ENCODE measurements around the gene RBFOX1. TPM values are rescaled to one million over a fixed set of nuclear protein-coding genes. Genes with fewer than 3 reads are reported as not detected.

Gene RBFOX1
- total RNA-seq, 4 donors from 2014 or later: not detected

DNA sequence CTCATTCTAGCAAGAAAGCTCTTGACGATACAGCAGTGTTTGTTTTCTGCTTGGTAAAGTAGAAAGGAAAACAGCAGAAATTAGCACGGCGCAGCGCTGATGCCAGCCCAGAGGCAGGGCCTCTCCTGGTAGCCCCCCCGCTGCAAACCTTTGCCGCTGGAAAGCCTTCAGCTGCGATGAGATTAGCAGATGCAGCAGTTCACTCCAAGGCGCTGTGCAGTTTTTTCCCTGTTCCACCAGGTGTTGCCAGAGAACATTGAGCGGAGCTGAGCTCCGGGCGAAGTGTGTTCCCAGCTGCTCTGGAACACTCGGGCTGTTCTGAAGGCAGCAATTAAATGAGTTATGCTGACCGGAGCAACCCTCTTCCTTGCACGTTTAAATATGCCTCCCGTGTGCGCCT lies 72.5 kb downstream of the RBFOX1 start:
- peaks cover 0 to 5% (median 0%) of the 10 kb centered on the region in 4 donors for H3K9me3 ChIP-seq
- DNase-seq (ENCODE audit: extremely low spot score): no peak
- H3K4me3 ChIP-seq: no peak overlapping the region
- peaks cover 0 to 39% (median 0%) of the 10 kb centered on the region in 4 donors for H3K27me3 ChIP-seq
- 39% methylated on average over 16 of the region's 16 CpGs for WGBS
- no peak overlapping the region for H3K27ac ChIP-seq (replicated peaks in 1 of 4)
- no peak for TF ChIP-seq EP300 (IDR thresholded peaks at IDR 0.05)
- no peak for TF ChIP-seq POLR2A (IDR thresholded peaks at IDR 0.05; ENCODE audit: low read depth)
- TF ChIP-seq, protein P1, sequence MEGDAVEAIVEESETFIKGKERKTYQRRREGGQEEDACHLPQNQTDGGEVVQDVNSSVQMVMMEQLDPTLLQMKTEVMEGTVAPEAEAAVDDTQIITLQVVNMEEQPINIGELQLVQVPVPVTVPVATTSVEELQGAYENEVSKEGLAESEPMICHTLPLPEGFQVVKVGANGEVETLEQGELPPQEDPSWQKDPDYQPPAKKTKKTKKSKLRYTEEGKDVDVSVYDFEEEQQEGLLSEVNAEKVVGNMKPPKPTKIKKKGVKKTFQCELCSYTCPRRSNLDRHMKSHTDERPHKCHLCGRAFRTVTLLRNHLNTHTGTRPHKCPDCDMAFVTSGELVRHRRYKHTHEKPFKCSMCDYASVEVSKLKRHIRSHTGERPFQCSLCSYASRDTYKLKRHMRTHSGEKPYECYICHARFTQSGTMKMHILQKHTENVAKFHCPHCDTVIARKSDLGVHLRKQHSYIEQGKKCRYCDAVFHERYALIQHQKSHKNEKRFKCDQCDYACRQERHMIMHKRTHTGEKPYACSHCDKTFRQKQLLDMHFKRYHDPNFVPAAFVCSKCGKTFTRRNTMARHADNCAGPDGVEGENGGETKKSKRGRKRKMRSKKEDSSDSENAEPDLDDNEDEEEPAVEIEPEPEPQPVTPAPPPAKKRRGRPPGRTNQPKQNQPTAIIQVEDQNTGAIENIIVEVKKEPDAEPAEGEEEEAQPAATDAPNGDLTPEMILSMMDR (IDR thresholded peaks at IDR 0.05): no peak
- no peak for TF ChIP-seq POLR2AphosphoS5 (IDR thresholded peaks at IDR 0.05)
- no peaks in the 10 kb centered on the region for H3K36me3 ChIP-seq
- no peaks in the 10 kb centered on the region for H3K4me1 ChIP-seq
- intact Hi-C loops (cut with DNase I): no loop called here

DNA sequence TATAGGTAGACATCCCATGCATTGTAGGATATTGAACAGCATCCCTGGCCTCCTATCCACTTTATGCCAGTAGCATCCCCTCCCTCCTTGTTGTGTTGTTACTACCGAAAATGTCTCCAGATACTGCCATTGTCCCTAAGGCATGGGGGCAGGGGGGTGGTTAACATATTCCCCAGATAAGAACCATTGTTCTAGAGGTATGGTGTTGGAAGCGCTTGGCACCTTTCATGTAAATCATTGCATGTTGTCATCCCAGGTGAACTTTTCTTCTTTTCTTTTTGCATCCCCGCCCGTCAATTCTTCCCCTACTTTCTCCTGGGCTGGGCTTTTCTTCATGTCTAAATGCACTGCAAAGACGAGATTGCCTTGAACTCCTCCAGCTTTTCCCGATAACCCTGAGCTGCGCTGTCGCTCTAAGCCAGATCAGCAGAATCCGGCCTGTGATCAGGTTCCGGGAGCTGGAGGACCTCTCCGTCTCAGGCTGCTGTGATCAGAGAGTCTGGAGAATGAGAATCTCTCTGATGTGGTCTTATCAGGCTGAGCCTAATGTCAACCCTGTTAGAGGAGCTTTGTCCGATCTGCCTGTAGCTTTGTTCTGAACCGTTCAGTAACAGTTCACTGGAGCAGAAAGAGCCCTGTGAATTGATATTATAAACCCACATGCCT lies 76.2 kb downstream of the RBFOX1 start:
- no peaks in the 10 kb centered on the region for H3K36me3 ChIP-seq
- intact Hi-C loops (cut with DNase I): no loop called here
- 70% methylated on average over 13 of the region's 13 CpGs for WGBS
- H3K9me3 ChIP-seq: peaks cover 0 to 5% (median 0%) of the 10 kb centered on the region in 4 donors
- no peak overlapping the region for H3K4me3 ChIP-seq
- no peak for TF ChIP-seq POLR2AphosphoS5 (IDR thresholded peaks at IDR 0.05)
- TF ChIP-seq, protein P1 (IDR thresholded peaks at IDR 0.05): no peak
- TF ChIP-seq POLR2A (IDR thresholded peaks at IDR 0.05; ENCODE audit: low read depth): no peak
- no peak for TF ChIP-seq EP300 (IDR thresholded peaks at IDR 0.05)
- no peak for DNase-seq (ENCODE audit: extremely low spot score)
- no peak overlapping the region for H3K27ac ChIP-seq (replicated peaks in 1 of 4)
- peaks cover 0 to 39% (median 0%) of the 10 kb centered on the region in 4 donors for H3K27me3 ChIP-seq
- H3K4me1 ChIP-seq: no peaks in the 10 kb centered on the region

DNA sequence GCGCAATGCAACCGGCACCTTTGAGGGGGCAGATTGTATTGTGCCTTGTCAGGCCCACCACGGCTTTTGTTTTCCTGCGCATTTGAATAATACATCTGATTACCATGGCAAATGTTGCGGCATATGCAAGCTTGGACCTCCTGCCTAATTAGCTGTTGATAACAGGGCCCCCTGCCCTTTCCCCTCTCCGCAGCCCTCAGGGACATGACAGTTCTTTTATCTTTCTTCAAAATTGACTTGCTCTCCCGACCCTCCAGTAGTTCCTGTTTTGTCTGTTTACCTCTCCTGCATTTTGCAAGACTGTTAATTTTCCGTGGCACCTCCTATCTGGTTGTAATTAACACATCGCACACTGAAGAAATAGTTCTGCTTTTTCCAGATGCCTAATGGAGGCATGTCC lies 86.8 kb downstream of the RBFOX1 start:
- Histone ChIP-seq H3K4me1 (no peaks in the 10 kb centered on the region), H3K27me3 (no peaks in the 10 kb centered on the region), H3K9me3 (no peaks in the 10 kb centered on the region), H3K36me3 (no peaks in the 10 kb centered on the region), H3K4me3 (no peak overlapping the region), H3K27ac (replicated peaks in 1 of 4) (no peak overlapping the region)
- DNase-seq (ENCODE audit: extremely low spot score): no peak
- WGBS: 43% methylated on average over 9 of the region's 9 CpGs
- TF ChIP-seq POLR2AphosphoS5 (IDR thresholded peaks at IDR 0.05) (no peak), EP300 (IDR thresholded peaks at IDR 0.05) (no peak), POLR2A (IDR thresholded peaks at IDR 0.05; ENCODE audit: low read depth) (no peak)
- TF ChIP-seq, protein P1 (IDR thresholded peaks at IDR 0.05): no peak
- intact Hi-C loops (cut with DNase I): no loop called here

DNA sequence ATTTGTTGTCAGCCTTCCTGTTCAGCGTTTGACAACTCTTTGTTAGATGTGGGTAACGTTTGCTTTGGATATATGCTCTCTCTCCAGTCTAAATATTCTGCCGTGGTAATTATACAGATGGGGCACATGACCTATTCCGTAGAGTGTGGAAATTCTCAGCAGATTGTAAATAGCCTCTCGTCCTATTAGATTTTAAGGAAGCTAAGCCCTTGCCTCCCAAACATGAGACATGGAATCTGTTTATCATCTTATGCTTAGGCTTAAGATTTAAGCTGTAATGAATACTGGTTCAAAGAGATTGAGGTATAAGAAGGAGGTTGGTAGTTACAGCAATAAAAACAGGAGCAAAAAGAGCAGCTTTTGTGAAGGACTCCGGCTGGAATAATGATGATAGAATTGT lies 87.4 kb downstream of the RBFOX1 start:
- no peaks in the 10 kb centered on the region for H3K9me3 ChIP-seq
- H3K4me3 ChIP-seq: no peak overlapping the region
- 12% methylated on average over 6 of the region's 6 CpGs for WGBS
- no peaks in the 10 kb centered on the region for H3K36me3 ChIP-seq
- H3K27me3 ChIP-seq: no peaks in the 10 kb centered on the region
- intact Hi-C loops (cut with DNase I): no loop called here
- no peak overlapping the region for H3K27ac ChIP-seq (replicated peaks in 1 of 4)
- no peaks in the 10 kb centered on the region for H3K4me1 ChIP-seq
- DNase-seq (ENCODE audit: extremely low spot score): no peak
- TF ChIP-seq, protein P1 (IDR thresholded peaks at IDR 0.05): no peak
- no peak for TF ChIP-seq POLR2A (IDR thresholded peaks at IDR 0.05; ENCODE audit: low read depth)
- no peak for TF ChIP-seq POLR2AphosphoS5 (IDR thresholded peaks at IDR 0.05)
- TF ChIP-seq EP300 (IDR thresholded peaks at IDR 0.05): no peak

DNA sequence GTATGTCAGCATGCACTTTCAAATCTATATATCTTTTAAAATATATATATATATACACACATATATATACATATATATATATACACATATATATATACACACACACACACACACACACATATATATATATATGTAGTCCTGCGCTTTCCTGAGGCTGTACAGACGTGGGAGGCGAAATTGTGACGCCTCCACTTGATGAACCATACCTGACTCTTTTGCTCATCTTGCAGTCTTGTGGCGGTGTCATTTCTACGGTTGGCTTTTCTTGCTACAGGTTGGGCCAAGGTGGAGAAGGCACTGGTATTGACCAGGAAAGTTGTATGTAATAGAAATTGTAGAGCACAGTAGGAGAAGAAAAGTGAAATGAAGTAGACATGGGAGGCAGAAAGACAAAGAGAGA lies 88.2 kb downstream of the RBFOX1 start:
- H3K36me3 ChIP-seq: no peaks in the 10 kb centered on the region
- intact Hi-C loops (cut with DNase I): no loop called here
- WGBS: 86% methylated on average over 6 of the region's 6 CpGs
- H3K4me3 ChIP-seq: no peak overlapping the region
- H3K9me3 ChIP-seq: no peaks in the 10 kb centered on the region
- H3K27me3 ChIP-seq: no peaks in the 10 kb centered on the region
- no peaks in the 10 kb centered on the region for H3K4me1 ChIP-seq
- no peak for DNase-seq (ENCODE audit: extremely low spot score)
- H3K27ac ChIP-seq (replicated peaks in 1 of 4): no peak overlapping the region
- no peak for TF ChIP-seq EP300 (IDR thresholded peaks at IDR 0.05)
- TF ChIP-seq POLR2A (IDR thresholded peaks at IDR 0.05; ENCODE audit: low read depth): no peak
- TF ChIP-seq, protein P1 (IDR thresholded peaks at IDR 0.05): no peak
- no peak for TF ChIP-seq POLR2AphosphoS5 (IDR thresholded peaks at IDR 0.05)
